Hematopoietic multipotent progenitor cell treated with erythropoietin and hydrocortisone succinate and interleukin-3 and kit ligand, for 6 days (in vitro differentiated cells): ENCODE measurements around the gene DEGS1.

Experiments
- DNase-seq: peaks from one replicate; pipeline ENCODE4 v3.0.0-alpha.2; 2015

The DEGS1 gene

GRCh38 chr1:224182866-224183590, at the start of gene DEGS1:
TSS of gene DEGS1 (plus strand) at chr1:224183240. CDS start at chr1:224183337, 97 bp downstream.
- peak; percentile 89 for DNase-seq

DNA sequence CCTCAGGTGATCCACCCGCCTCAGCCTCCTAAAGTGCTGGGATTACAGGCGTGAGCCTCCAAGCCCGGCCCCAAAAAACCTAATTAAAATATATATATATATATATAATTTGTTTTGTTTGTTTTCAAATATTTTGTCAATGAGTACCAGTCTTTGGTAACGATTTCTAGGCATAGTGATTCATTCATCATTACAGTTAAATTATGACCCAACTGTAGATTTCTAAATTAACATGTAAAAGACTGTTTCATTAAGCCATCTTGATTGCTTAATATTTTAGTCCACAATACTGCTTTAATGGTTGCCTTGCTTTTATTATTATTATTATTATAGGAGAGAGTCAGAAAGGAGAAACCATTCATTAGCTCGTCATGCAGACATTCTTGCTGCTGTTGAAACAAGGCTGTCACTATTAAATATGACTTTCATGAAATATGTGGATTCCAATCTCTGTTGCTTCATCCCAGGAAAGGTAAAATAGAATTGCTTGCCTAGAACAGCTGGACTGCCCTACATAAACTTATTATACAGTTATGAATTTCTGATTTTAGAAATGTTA, 49.2 kb upstream of the DEGS1 start:
- DNase-seq: no peak

DNA sequence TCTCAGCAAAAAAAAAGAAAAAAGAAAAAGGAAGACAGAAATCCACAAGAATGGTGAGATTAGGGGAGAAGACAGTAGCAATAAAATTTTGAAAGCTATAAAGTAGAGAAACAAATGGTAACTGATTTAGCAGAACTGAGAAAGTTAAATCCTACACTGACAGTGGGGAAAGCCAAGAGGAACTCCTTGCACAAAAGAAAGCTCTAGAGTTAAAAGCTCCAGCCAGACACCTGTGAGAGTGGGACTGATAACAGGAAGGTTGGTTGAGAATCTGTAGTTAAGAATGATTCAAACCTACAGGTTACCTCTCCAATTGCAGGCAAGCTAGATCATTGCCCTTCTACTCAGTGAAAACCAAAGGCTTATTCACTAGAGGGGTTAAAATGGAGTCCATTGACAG, 45.5 kb upstream of the DEGS1 start:
- DNase-seq: no peak

GRCh38 chr1:224138198-224138597, 44.8 kb upstream of the DEGS1 start:
- DNase-seq: no peak

- DNase-seq: no peak
These were observed 41.3 kb upstream of the DEGS1 start for GRCh38 chr1:224141693-224142092.

DNA sequence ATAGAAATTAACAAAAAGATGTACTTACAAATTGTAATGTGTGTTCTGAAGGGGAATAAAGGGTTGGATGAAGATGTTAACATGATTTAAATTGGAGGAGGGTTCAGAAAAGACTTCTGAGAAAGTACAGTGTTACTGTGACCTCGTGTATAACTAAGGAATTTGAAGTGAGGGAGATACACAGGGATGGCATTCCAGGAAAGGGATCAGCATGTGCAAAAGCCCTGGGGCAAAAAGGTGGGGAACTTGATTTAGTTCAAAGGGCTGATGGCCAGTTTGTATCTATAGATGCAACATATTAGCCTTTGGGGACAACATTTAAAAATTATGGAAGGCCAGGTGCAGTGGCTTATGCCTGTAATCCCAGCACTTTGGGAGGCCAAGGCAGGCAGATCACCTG, 33.3 kb upstream of the DEGS1 start:
- DNase-seq: no peak

- no peak for DNase-seq
These were observed 31.9 kb upstream of the DEGS1 start for GRCh38 chr1:224151117-224151516.

GRCh38 chr1:224157316-224157715, 25.7 kb upstream of the DEGS1 start:
- no peak for DNase-seq

DNA sequence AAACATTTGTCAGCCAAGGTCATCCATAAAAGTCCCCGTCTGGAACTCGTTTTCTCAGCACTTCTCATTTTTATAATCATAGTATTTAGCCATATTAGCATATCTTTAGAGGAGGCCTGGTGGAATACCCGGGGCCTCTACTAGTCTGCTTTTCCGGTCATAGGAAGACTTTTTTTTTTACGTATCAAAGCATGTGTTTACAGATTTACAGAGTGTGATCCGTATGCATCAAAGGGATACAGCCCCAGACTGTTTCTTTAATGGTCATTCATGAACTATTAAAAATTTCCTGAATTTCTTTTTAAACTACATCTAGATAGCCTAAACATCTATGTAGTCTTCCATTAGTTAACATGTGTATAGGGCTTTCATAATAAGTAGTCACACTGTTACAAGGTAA, 23.5 kb upstream of the DEGS1 start:
- DNase-seq: no peak

DNA sequence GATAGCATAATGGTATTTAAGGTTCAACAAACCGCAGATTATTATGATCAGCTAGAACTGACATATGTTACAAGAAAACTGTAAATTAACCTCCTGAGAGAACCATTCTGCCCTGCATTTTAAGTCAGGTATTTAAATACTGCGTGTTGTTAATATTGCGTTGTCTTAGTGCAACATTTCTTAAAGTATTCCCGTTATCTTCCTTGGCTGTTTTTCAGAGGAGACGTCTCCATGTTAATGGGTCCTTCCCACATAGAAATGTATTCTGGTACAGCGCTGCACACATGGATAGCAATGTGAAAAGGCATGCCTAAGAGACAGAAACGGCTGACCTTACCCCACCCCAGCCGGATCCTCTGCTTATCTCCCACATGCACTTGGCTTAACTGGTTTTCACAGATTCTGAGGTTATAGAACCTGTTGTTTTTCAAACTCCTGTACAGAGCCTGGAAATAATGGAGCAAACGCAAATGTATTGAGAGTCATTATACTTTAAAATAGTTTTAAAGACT, 22.8 kb upstream of the DEGS1 start:
- peak; percentile 94 for DNase-seq

GRCh38 chr1:224162768-224163167, 20.3 kb upstream of the DEGS1 start:
- DNase-seq: no peak

DNA sequence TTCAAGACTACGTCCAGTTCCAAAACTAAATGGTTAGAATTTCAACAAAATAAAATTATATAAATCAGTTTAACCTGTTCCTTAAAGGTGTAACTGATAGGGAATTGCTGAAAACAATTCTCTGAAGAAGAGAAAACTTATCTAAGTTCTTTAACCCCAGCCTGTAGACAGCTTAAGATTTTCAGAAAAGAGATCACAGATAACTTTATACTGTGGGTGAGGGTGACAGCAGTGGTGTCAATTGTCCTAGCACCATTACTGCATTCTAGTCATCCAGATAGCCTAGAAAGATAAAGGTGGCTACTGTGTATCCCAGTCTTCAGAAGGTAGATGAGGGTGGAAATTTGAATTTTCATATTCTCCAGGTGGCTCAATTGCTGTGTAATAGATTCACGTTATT, 19.7 kb upstream of the DEGS1 start:
- no peak for DNase-seq

DNA sequence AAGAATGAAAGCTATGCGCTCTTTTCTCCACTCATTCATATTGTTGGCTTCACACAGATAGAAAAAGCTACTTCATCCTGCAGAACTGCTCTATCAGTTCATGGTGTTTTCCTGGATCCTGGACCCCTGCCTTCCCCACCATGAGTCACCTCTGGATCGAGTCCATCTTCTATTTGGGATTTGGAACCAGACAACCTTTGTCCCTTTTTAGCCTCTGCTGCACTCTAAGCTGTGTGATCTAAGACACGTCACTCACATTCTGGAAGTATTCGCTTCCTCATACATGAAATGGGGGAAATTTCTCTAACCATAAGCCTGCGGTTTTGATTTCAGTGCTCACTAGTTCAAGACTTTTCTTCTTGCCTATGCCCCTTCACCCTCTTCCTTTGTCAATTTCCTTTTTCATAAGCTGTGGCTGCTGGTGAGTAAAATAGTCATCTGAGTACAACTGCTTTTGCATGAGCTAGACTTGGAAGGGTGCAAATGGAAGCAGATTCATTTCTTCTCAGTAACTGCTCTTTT, 14.1 kb upstream of the DEGS1 start:
- peak; percentile 67 for DNase-seq

DNA sequence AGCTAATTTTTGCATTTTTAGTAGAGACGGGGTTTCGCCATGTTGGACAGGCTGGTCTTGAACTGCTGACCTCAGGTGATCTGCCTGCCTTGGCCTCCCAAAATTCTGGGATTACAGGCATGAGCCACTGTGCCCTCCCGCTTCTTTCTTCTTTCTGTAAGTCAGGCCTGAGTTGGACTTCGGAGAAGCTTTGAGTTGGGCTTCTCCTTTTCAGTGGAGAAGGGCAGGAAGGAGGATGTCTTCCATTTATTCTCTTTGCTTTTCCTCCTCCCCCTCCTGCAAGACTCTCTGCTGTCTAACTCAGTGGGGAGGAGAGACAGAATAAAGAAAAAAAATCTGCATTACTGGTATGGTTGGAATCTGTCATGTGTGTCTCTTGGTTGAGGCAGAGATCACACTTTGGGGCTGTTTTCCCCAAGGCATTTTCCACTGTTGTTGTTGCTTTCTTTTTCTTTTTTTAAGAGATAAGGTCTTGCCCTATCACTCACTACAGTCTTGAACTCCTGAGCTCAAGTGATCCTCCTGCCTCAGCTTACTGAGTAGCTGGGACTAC, 13.2 kb upstream of the DEGS1 start:
- DNase-seq: no peak

DNA sequence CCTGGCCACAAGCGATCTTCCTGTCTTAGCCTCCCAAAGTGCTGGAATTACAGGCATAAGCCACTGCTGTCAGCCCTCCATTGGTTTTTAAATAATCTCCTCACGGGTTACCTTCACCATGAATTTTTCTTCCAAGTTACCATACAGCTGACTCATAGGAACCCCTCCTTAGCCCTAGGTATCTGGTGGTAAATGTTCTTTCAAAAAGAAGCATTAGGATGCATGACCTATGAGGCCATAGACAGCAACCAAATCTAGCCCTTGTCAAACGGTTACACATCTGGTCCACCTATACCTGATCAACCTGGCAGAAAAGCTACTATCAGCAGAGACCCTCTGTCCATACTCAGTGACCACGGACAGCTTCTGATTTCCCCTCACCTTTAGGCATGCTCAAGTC, 12.7 kb upstream of the DEGS1 start:
- DNase-seq: no peak

GRCh38 chr1:224170748-224171478, 12.1 kb upstream of the DEGS1 start:
- peak; percentile 70 for DNase-seq

DNA sequence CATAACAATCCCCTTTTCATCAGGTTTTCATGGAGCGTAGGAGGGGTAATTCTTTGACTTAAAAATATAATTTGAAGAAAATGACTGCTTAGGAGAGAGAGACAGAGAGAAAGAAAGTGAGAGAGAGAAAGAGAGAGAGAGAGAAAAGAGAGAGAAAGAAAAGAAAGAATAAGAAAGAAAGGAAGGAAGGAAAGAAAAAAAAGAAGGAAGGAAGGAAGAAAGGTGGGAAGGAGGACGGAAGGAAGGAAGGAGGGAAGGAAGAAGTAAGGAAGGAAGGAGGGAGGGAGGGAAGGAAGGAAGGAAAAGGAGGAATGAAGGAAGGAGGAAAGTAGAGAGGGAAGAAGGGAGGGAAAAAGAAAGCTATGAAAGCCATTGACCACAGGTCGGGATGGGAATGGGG, 10.8 kb upstream of the DEGS1 start:
- DNase-seq: no peak

DNA sequence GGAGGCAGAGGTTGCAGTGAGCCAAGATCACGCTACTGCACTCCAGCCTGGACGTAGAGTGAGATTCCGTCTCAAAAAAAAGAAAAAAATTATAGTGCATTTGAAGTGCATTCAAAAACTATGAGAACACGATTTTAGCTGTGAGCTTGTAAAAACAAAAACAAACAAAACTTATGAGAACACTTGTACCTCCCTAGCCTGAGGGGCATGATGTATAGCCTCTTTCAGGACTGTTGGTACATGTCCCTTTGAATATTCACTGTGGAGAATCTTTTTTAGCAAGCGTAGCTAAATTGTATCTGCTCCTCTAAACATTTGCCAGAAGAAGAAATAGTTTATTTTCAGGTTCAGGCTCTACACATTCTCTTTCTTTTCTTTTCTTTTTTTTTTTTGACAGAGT, 9.5 kb upstream of the DEGS1 start:
- DNase-seq: no peak

- no peak for DNase-seq
These were observed 7.4 kb upstream of the DEGS1 start for GRCh38 chr1:224175617-224176016.

- DNase-seq: no peak
These were observed 5.6 kb upstream of the DEGS1 start for GRCh38 chr1:224177356-224177999.

- DNase-seq: no peak
These were observed 4.1 kb upstream of the DEGS1 start for GRCh38 chr1:224178894-224179293.

DNA sequence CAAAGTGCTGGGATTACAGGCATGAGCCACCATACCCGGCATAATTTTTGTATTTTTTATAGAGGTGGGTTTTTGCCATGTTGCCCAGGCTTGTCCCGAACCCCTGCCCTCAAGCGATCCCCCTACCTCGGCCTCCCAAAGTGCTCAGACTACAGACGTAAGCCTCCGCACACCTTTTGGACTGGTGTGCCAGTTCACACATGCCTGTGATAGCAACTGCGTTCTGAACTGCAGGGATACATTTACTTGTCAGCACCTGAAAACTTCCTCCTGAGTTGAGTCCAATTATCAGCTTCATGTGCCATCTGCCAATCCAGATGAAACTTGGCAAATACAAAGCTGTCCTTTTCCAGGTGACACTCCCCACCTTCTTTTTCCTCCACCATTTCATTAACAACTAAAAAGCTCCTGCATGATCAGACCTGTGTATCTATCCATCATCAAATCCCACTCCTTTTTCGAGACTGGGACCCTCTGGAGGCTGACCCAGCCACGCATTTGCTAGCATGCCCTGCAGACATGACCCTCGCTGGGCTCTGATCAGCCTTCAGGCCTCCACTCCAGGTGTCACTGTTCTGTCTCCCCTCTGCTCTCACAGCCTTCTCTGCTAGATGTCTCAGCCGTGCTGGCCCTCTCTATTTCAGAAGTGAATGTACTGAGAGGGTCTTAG, 2.1 kb upstream of the DEGS1 start:
- no peak for DNase-seq

- DNase-seq: no peak
These were observed 1.6 kb upstream of the DEGS1 start for GRCh38 chr1:224181453-224181810.
